Mononuclear cell (primary cell): ENCODE data around the gene SLC9A4. TPM values are rescaled to one million over a fixed set of nuclear protein-coding genes. Genes with fewer than 3 reads are reported as not detected.
"Not testable (repeated sequence)": the region's sequence is repeated elsewhere in the genome, so short reads cannot be mapped to it uniquely, and the experiment has no call there.

Experiments used
- H3K27me3 ChIP-seq: 2 replicates; pipeline ENCODE4 v1.6.0; 2011; ENCODE audit warnings: low read length, control low read depth; ENCODE audit not compliant: insufficient read depth
- H3K4me1 ChIP-seq: 2 replicates; pipeline ENCODE4 v1.5.1; 2011; ENCODE audit warnings: mild to moderate bottlenecking, low read length, control low read depth; ENCODE audit not compliant: insufficient read depth
- H3K4me3 ChIP-seq: 2 replicates; pipeline ENCODE4 v1.5.1; 2011; ENCODE audit warnings: mild to moderate bottlenecking, low read length, moderate library complexity
- H3K9me3 ChIP-seq: 2 replicates; pipeline ENCODE4 v1.5.1; 2011; ENCODE audit warnings: low read depth, mild to moderate bottlenecking, control low read depth, low read length
- total RNA-seq: library from RNA; depleted of rRNA; stranded (reverse); fragments of >200 nt; gene quantifications from one replicate; pipeline ENCODE4 v1.2.3, GENCODE V29; 2012

The SLC9A4 gene
- total RNA-seq, 1 donor = under 0.01 TPM

GRCh38 chr2:102527086-102527485 lies 54.1 kb downstream of the SLC9A4 start:
- Histone ChIP-seq H3K9me3 (no peaks in the 10 kb centered on the region), H3K27me3 (no peaks in the 10 kb centered on the region), H3K4me1 (no peaks in the 10 kb centered on the region), H3K4me3 (no peak overlapping the region)

GRCh38 chr2:102538491-102538890 lies 65.5 kb downstream of the SLC9A4 start:
- Histone ChIP-seq H3K27me3 (no peaks in the 10 kb centered on the region), H3K4me3 (no peak overlapping the region), H3K4me1 (no peaks in the 10 kb centered on the region), H3K9me3 (no peaks in the 10 kb centered on the region)

- Histone ChIP-seq H3K4me3 (no peak overlapping the region), H3K9me3 (no peaks in the 10 kb centered on the region), H3K4me1 (no peaks in the 10 kb centered on the region), H3K27me3 (no peaks in the 10 kb centered on the region)
These were observed 67.9 kb downstream of the SLC9A4 start for GRCh38 chr2:102540882-102541281.

GRCh38 chr2:102544182-102544581 lies 71.2 kb downstream of the SLC9A4 start:
- H3K9me3 ChIP-seq = peaks cover 8% of the 10 kb centered on the region
- H3K4me1 ChIP-seq = no peaks in the 10 kb centered on the region
- no peak overlapping the region for H3K4me3 ChIP-seq
- H3K27me3 ChIP-seq = no peaks in the 10 kb centered on the region

GRCh38 chr2:102547462-102547861 lies 74.4 kb downstream of the SLC9A4 start:
- peaks cover 10% of the 10 kb centered on the region for H3K9me3 ChIP-seq
- no peaks in the 10 kb centered on the region for H3K4me1 ChIP-seq
- no peaks in the 10 kb centered on the region for H3K27me3 ChIP-seq
- no peak overlapping the region for H3K4me3 ChIP-seq

GRCh38 chr2:102549027-102549426 lies 76.0 kb downstream of the SLC9A4 start:
- H3K4me1 ChIP-seq = no peaks in the 10 kb centered on the region
- H3K27me3 ChIP-seq = no peaks in the 10 kb centered on the region
- peaks cover 10% of the 10 kb centered on the region for H3K9me3 ChIP-seq
- no peak overlapping the region for H3K4me3 ChIP-seq

- Histone ChIP-seq H3K27me3 (no peaks in the 10 kb centered on the region), H3K9me3 (peaks cover 10% of the 10 kb centered on the region), H3K4me1 (no peaks in the 10 kb centered on the region)
These were observed 77.1 kb downstream of the SLC9A4 start for GRCh38 chr2:102550151-102550550.

GRCh38 chr2:102551329-102552096 lies 78.5 kb downstream of the SLC9A4 start:
- Histone ChIP-seq H3K4me3 (no peak overlapping the region), H3K27me3 (no peaks in the 10 kb centered on the region), H3K9me3 (peaks cover 10% of the 10 kb centered on the region), H3K4me1 (no peaks in the 10 kb centered on the region)

More at GRCh38 chr2:102550151-102550550, 77.1 kb downstream of the SLC9A4 start:
- no peak overlapping the region for H3K4me3 ChIP-seq

- Histone ChIP-seq H3K27me3 (no peaks in the 10 kb centered on the region), H3K9me3 (peaks cover 8% of the 10 kb centered on the region), H3K4me1 (no peaks in the 10 kb centered on the region), H3K4me3 (no peak overlapping the region)
These were observed 80.6 kb downstream of the SLC9A4 start for GRCh38 chr2:102553601-102554000.

- Histone ChIP-seq H3K4me1 (no peaks in the 10 kb centered on the region), H3K9me3 (no peaks in the 10 kb centered on the region), H3K27me3 (no peaks in the 10 kb centered on the region), H3K4me3 (no peak overlapping the region)
These were observed 85.4 kb downstream of the SLC9A4 start for GRCh38 chr2:102558463-102558862.

GRCh38 chr2:102562542-102562941 lies 89.5 kb downstream of the SLC9A4 start:
- H3K27me3 ChIP-seq, H3K4me3 ChIP-seq, H3K9me3 ChIP-seq, H3K4me1 ChIP-seq: not testable (repeated sequence)

GRCh38 chr2:102575888-102576287 lies 102.9 kb downstream of the SLC9A4 start:
- H3K4me1 ChIP-seq = no peaks in the 10 kb centered on the region
- peaks cover 3% of the 10 kb centered on the region for H3K27me3 ChIP-seq
- no peak overlapping the region for H3K4me3 ChIP-seq
- no peaks in the 10 kb centered on the region for H3K9me3 ChIP-seq

GRCh38 chr2:102578376-102578775 lies 105.3 kb downstream of the SLC9A4 start:
- H3K27me3 ChIP-seq = peaks cover 3% of the 10 kb centered on the region
- H3K4me1 ChIP-seq = peaks cover 3% of the 10 kb centered on the region

GRCh38 chr2:102581911-102582310 lies 108.9 kb downstream of the SLC9A4 start:
- Histone ChIP-seq H3K9me3 (no peaks in the 10 kb centered on the region), H3K4me3 (no peak overlapping the region), H3K27me3 (no peaks in the 10 kb centered on the region), H3K4me1 (peaks cover 3% of the 10 kb centered on the region)

More at GRCh38 chr2:102578376-102578775, 105.3 kb downstream of the SLC9A4 start:
- no peaks in the 10 kb centered on the region for H3K9me3 ChIP-seq
- no peak overlapping the region for H3K4me3 ChIP-seq

GRCh38 chr2:102582845-102583244 lies 109.8 kb downstream of the SLC9A4 start:
- peaks cover 3% of the 10 kb centered on the region for H3K4me1 ChIP-seq
- no peaks in the 10 kb centered on the region for H3K9me3 ChIP-seq

More at GRCh38 chr2:102582845-102583244, 109.8 kb downstream of the SLC9A4 start:
- Histone ChIP-seq H3K4me3 (no peak overlapping the region), H3K27me3 (no peaks in the 10 kb centered on the region)
